ENCODE results near the gene BLM.

BLM gene

DNA sequence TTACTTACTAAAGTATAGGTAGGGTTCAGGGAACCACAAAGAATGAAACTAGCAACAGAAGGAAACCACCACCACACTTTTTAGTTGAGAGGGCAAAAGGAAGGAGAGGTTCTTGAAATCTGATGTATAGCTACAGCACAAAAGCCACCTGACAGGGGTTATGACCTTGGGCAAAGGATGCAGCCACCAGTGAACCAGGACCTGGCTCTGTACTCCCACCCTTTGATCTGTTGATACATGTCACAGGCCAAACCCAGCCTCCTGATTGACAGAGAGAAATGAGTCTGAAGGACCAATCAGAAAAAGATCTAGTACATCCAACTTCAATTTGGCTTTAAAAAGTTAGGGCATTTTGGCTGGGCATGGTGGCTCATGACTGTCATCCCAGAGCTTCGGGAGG, 20.0 kb upstream of the BLM start:
- H3K27ac ChIP-seq (ENCODE audit: low read length), result no peak overlapping the region
- no peaks in the 10 kb centered on the region for H3K27me3 ChIP-seq (ENCODE audit: insufficient read depth, low read length)
- no peaks in the 10 kb centered on the region for H3K36me3 ChIP-seq (ENCODE audit: insufficient read depth, low read depth, low read length)
- H3K4me3 ChIP-seq (ENCODE audit: low read length), result no peak overlapping the region
- no peaks in the 10 kb centered on the region for H3K9me3 ChIP-seq (ENCODE audit: insufficient read depth, low read depth, low read length)
- H3K4me1 ChIP-seq (ENCODE audit: insufficient read depth, low read length), result no peaks in the 10 kb centered on the region
- no peak overlapping the region for H3K9ac ChIP-seq (ENCODE audit: low read depth, low read length)

DNA sequence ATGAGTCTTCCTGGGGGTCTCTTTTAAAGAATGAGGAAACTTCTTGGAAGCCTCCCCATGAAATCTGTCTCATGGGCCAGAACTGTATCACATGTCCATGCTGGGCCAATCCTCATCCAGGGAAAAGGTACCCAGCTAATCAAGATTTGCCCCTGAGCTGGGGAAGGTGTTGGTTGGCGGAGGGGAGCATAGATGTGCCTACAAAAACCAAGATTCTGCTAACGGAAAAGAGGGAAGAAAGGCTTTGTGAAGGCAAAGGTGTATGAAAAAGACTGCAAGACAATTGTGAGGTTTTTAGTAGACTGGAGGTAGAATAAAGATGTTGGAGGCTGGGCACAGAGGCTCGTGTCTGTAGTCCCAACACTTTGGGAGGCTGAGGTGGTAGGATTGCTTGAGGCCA, 18.5 kb upstream of the BLM start:
- Histone ChIP-seq H3K9me3 (ENCODE audit: insufficient read depth, low read depth, low read length) (no peaks in the 10 kb centered on the region), H3K9ac (ENCODE audit: low read depth, low read length) (no peak overlapping the region), H3K27ac (ENCODE audit: low read length) (no peak overlapping the region), H3K27me3 (ENCODE audit: insufficient read depth, low read length) (no peaks in the 10 kb centered on the region), H3K36me3 (ENCODE audit: insufficient read depth, low read depth, low read length) (no peaks in the 10 kb centered on the region), H3K4me3 (ENCODE audit: low read length) (no peak overlapping the region), H3K4me1 (ENCODE audit: insufficient read depth, low read length) (no peaks in the 10 kb centered on the region)

GRCh38 chr15:90701048-90701447, 16.1 kb upstream of the BLM start:
- Histone ChIP-seq H3K27me3 (ENCODE audit: insufficient read depth, low read length) (no peaks in the 10 kb centered on the region), H3K4me1 (ENCODE audit: insufficient read depth, low read length) (no peaks in the 10 kb centered on the region), H3K9ac (ENCODE audit: low read depth, low read length) (no peak overlapping the region), H3K36me3 (ENCODE audit: insufficient read depth, low read depth, low read length) (no peaks in the 10 kb centered on the region), H3K4me3 (ENCODE audit: low read length) (no peak overlapping the region), H3K9me3 (ENCODE audit: insufficient read depth, low read depth, low read length) (no peaks in the 10 kb centered on the region), H3K27ac (ENCODE audit: low read length) (no peak overlapping the region)

GRCh38 chr15:90701880-90702630, 15.1 kb upstream of the BLM start:
- Histone ChIP-seq H3K9me3 (ENCODE audit: insufficient read depth, low read depth, low read length) (no peaks in the 10 kb centered on the region), H3K4me3 (ENCODE audit: low read length) (no peak overlapping the region), H3K9ac (ENCODE audit: low read depth, low read length) (no peak overlapping the region), H3K27ac (ENCODE audit: low read length) (no peak overlapping the region), H3K27me3 (ENCODE audit: insufficient read depth, low read length) (no peaks in the 10 kb centered on the region), H3K36me3 (ENCODE audit: insufficient read depth, low read depth, low read length) (no peaks in the 10 kb centered on the region), H3K4me1 (ENCODE audit: insufficient read depth, low read length) (no peaks in the 10 kb centered on the region)

DNA sequence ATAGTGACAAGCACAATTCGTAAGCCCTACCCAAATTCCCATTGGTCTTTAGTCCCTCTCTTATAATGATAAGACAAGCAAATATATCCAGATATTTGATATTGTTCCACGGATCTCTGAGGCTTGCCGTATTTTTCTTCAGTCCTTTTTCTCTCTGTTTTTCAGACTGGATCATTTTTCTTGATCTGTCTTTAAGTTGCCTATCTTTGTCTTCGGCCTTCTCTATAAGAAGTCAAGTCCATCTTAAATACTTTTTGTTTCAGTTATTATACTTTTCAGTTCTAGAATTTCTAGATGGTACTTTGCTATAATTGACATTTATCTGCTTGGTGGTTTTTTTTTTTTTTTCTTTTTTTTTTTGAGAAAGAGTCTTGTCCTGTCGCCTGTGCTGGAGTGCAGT, 13.7 kb upstream of the BLM start:
- H3K9me3 ChIP-seq (ENCODE audit: insufficient read depth, low read depth, low read length), result no peaks in the 10 kb centered on the region
- no peaks in the 10 kb centered on the region for H3K4me1 ChIP-seq (ENCODE audit: insufficient read depth, low read length)
- no peak overlapping the region for H3K9ac ChIP-seq (ENCODE audit: low read depth, low read length)
- H3K36me3 ChIP-seq (ENCODE audit: insufficient read depth, low read depth, low read length), result no peaks in the 10 kb centered on the region
- H3K27me3 ChIP-seq (ENCODE audit: insufficient read depth, low read length), result no peaks in the 10 kb centered on the region
- H3K4me3 ChIP-seq (ENCODE audit: low read length), result no peak overlapping the region
- H3K27ac ChIP-seq (ENCODE audit: low read length), result no peak overlapping the region

GRCh38 chr15:90705212-90705611, 11.9 kb upstream of the BLM start:
- Histone ChIP-seq H3K9ac (ENCODE audit: low read depth, low read length) (no peak overlapping the region), H3K36me3 (ENCODE audit: insufficient read depth, low read depth, low read length) (no peaks in the 10 kb centered on the region), H3K9me3 (ENCODE audit: insufficient read depth, low read depth, low read length) (no peaks in the 10 kb centered on the region), H3K4me1 (ENCODE audit: insufficient read depth, low read length) (no peaks in the 10 kb centered on the region), H3K4me3 (ENCODE audit: low read length) (no peak overlapping the region), H3K27ac (ENCODE audit: low read length) (no peak overlapping the region), H3K27me3 (ENCODE audit: insufficient read depth, low read length) (no peaks in the 10 kb centered on the region)

- Histone ChIP-seq H3K4me3 (ENCODE audit: low read length) (no peak overlapping the region), H3K27ac (ENCODE audit: low read length) (no peak overlapping the region), H3K36me3 (ENCODE audit: insufficient read depth, low read depth, low read length) (no peaks in the 10 kb centered on the region), H3K27me3 (ENCODE audit: insufficient read depth, low read length) (no peaks in the 10 kb centered on the region), H3K4me1 (ENCODE audit: insufficient read depth, low read length) (no peaks in the 10 kb centered on the region), H3K9ac (ENCODE audit: low read depth, low read length) (no peak overlapping the region), H3K9me3 (ENCODE audit: insufficient read depth, low read depth, low read length) (no peaks in the 10 kb centered on the region)
These were observed 10.5 kb upstream of the BLM start for GRCh38 chr15:90706394-90707327.

- Histone ChIP-seq H3K9ac (ENCODE audit: low read depth, low read length) (no peak overlapping the region), H3K4me1 (ENCODE audit: insufficient read depth, low read length) (no peaks in the 10 kb centered on the region), H3K36me3 (ENCODE audit: insufficient read depth, low read depth, low read length) (no peaks in the 10 kb centered on the region), H3K4me3 (ENCODE audit: low read length) (no peak overlapping the region), H3K27ac (ENCODE audit: low read length) (no peak overlapping the region), H3K9me3 (ENCODE audit: insufficient read depth, low read depth, low read length) (no peaks in the 10 kb centered on the region), H3K27me3 (ENCODE audit: insufficient read depth, low read length) (no peaks in the 10 kb centered on the region)
These were observed 9.7 kb upstream of the BLM start for GRCh38 chr15:90707489-90707888.

DNA sequence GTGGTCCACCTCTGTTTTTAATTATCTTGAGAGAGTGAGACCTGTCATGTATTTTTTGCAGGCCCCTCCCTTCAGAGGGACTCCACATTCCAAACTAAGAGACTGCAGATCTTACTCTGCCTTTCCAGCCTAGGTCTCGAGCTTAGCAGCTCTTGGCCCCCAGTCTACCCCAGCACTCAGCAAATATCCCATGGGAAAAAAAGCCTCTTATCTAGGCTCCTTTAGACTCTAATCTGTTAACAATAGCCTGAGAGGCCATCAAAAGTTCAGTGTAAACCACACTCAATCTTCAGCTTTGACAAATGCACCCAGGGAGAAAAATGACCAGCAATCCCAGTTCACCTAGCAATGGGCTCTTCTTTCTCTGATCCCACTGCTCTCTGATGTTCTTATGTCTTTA, 8.6 kb upstream of the BLM start:
- no peak overlapping the region for H3K27ac ChIP-seq (ENCODE audit: low read length)

DNA sequence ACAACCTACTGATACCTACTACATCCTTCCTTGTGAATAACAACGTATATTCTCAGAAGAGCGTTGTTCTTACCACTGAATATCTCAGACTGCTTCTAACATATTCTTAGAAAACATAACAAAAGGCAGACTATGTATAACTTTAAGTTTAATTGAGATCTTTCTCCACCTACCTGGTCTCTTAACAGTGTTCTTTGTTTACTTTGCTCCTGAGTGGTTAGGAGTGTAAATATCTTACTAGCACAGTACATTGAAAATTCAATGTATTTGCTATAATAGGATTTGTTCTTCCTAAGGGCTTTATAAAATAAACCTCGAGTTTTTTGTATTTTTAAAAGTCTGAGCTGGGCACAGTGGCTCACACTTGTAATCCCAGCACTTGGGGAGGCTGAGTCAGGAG, 7.9 kb upstream of the BLM start:
- Histone ChIP-seq H3K4me1 (ENCODE audit: insufficient read depth, low read length) (no peaks in the 10 kb centered on the region), H3K36me3 (ENCODE audit: insufficient read depth, low read depth, low read length) (peaks cover 12% of the 10 kb centered on the region; the same call in 1 of the 2 replicates), H3K27me3 (ENCODE audit: insufficient read depth, low read length) (no peaks in the 10 kb centered on the region), H3K4me3 (ENCODE audit: low read length) (no peak overlapping the region), H3K9me3 (ENCODE audit: insufficient read depth, low read depth, low read length) (no peaks in the 10 kb centered on the region), H3K9ac (ENCODE audit: low read depth, low read length) (no peak overlapping the region), H3K27ac (ENCODE audit: low read length) (no peak overlapping the region)

More for the DNA sequence above, 8.6 kb upstream of the BLM start:
- Histone ChIP-seq H3K36me3 (ENCODE audit: insufficient read depth, low read depth, low read length) (peaks cover 8% of the 10 kb centered on the region; the same call in 1 of the 2 replicates), H3K9ac (ENCODE audit: low read depth, low read length) (no peak overlapping the region), H3K27me3 (ENCODE audit: insufficient read depth, low read length) (no peaks in the 10 kb centered on the region), H3K4me3 (ENCODE audit: low read length) (no peak overlapping the region), H3K4me1 (ENCODE audit: insufficient read depth, low read length) (no peaks in the 10 kb centered on the region), H3K9me3 (ENCODE audit: insufficient read depth, low read depth, low read length) (no peaks in the 10 kb centered on the region)

DNA sequence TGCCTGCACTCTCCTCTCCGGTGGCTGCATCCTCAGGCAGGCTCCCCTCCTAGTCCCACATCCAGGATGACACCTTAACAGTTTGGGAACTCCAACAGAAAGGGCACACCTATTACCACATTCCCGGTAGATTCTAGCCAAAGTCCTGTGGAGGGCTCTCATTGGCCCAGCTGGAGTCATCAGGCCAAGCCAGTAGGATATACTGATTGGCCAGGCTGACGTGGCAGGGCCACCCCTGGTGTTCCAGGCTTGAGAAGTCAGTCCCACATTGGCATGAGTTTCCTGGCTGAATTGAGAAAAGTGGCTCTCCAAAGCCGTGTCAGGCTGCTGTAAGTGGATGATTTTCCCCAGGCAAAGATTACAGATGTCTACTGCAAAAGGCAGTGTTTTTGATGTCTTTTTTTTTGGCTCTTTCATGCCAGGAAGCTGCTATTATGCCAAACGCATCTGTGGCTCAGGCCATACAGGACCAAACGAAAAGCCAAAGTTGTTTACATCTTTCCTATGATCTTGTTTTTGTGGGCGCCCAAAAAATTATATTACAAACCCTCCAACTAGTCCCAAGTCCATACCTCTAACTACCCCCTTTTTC, 6.6 kb upstream of the BLM start:
- no peaks in the 10 kb centered on the region for H3K9me3 ChIP-seq (ENCODE audit: insufficient read depth, low read depth, low read length)
- H3K27ac ChIP-seq (ENCODE audit: low read length), result no peak overlapping the region
- H3K4me3 ChIP-seq (ENCODE audit: low read length), result no peak overlapping the region
- no peaks in the 10 kb centered on the region for H3K27me3 ChIP-seq (ENCODE audit: insufficient read depth, low read length)
- peaks cover 12% of the 10 kb centered on the region; the same call in 1 of the 2 replicates for H3K36me3 ChIP-seq (ENCODE audit: insufficient read depth, low read depth, low read length)
- no peaks in the 10 kb centered on the region for H3K4me1 ChIP-seq (ENCODE audit: insufficient read depth, low read length)
- H3K9ac ChIP-seq (ENCODE audit: low read depth, low read length), result no peak overlapping the region

Measured in iPS-20b (cell line).